Peyer's patch (tissue), 4 donors: ENCODE data around the gene GMEB2.

ENCODE experiments used
- POLR2A ChIP-seq, 2 donors: fragments of 450-650 bp; IDR thresholded peaks; one replicate each; pipeline ENCODE4 v1.5.1; 2017; ENCODE audit warnings: antibody characterized with exemption in 2 of 2, mild to moderate bottlenecking in 2 of 2, moderate library complexity in 2 of 2
- TF ChIP-seq, protein P1 (sequence below), 6 experiments: fragments of 450-650 bp in 4 of 6; fragments of 200-600 bp in 2 of 6; sonication (generic) in 1 of 6; IDR thresholded peaks; one replicate each; pipeline ENCODE4 v1.5.1; 2017 to 2019; ENCODE audit warnings: antibody characterized with exemption in 6 of 6, mild to moderate bottlenecking in 3 of 6, moderate library complexity in 1 of 6

GRCh38 chr20:63596423-63596822 is 30.5 kb downstream of the GMEB2 start:
- no peak for TF ChIP-seq POLR2A (IDR thresholded peaks at IDR 0.05)
- TF ChIP-seq, protein P1, sequence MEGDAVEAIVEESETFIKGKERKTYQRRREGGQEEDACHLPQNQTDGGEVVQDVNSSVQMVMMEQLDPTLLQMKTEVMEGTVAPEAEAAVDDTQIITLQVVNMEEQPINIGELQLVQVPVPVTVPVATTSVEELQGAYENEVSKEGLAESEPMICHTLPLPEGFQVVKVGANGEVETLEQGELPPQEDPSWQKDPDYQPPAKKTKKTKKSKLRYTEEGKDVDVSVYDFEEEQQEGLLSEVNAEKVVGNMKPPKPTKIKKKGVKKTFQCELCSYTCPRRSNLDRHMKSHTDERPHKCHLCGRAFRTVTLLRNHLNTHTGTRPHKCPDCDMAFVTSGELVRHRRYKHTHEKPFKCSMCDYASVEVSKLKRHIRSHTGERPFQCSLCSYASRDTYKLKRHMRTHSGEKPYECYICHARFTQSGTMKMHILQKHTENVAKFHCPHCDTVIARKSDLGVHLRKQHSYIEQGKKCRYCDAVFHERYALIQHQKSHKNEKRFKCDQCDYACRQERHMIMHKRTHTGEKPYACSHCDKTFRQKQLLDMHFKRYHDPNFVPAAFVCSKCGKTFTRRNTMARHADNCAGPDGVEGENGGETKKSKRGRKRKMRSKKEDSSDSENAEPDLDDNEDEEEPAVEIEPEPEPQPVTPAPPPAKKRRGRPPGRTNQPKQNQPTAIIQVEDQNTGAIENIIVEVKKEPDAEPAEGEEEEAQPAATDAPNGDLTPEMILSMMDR (IDR thresholded peaks at IDR 0.05) = no peak
